ENCODE measurements around the gene KIF17.
A peak's percentile ranks its signal among the peaks of the same experiment; 100 is the strongest.

KIF17 gene

DNA sequence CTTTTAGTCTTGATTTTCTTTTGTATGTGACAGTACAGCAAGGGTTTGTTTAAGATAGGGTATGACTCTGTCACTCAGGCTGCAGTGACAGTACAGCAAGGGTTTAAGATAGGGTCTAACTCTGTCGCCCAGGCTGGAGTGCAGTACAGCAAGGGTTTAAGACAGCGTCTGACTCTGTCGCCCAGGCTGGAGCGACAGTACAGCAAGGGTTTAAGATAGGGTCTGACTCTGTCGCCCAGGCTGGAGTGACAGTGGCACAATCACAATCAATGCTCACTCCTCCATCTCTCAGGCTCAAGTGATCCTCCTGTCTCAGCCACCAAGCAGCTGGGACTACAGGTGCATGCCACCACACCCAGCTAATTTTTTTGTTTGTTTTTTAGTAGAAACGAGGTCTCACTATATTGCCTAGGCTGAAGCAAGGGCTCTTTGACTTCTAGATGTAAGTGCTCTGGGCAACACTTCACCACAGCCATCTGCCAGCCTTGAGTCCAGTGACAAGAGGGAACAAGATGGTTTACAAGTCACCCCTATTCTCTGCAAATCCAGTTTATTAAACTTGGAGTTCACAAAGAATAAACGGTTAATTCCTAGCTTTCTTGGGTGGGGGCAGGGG is 15.7 kb upstream of the KIF17 start:
- peaks cover 14% of the 10 kb centered on the region; the same call in 1 of the 2 replicates for H3K36me3 ChIP-seq (ENCODE audit: insufficient read depth, low read length)
- H3K79me2 ChIP-seq (ENCODE audit: control insufficient read depth, insufficient read depth, low read length, unreplicated experiment): no peaks in the 10 kb centered on the region
- H3K4me1 ChIP-seq (ENCODE audit: control insufficient read depth, insufficient read depth, low read length, unreplicated experiment): peaks cover 13% of the 10 kb centered on the region
- peaks cover 5% of the 10 kb centered on the region; the same call in 1 of the 2 replicates for H3K27me3 ChIP-seq (ENCODE audit: insufficient read depth, low read length)
- no peak overlapping the region for H2AFZ ChIP-seq (ENCODE audit: low read length, unreplicated experiment)
- H3K4me3 ChIP-seq (ENCODE audit: low read depth, low read length): peak overlapping the region; percentile 50
- peak overlapping the region; percentile 82 for H3K27ac ChIP-seq (ENCODE audit: low read depth, low read length)

- peak within 1 kb of the TSS; percentile 2 for H2AFZ ChIP-seq (ENCODE audit: low read length, unreplicated experiment)
- H3K79me2 ChIP-seq (ENCODE audit: control insufficient read depth, insufficient read depth, low read length, unreplicated experiment): no peaks in the 10 kb centered on the region
- peaks cover 13% of the 10 kb centered on the region for H3K4me1 ChIP-seq (ENCODE audit: control insufficient read depth, insufficient read depth, low read length, unreplicated experiment)
- H3K36me3 ChIP-seq (ENCODE audit: insufficient read depth, low read length): peaks cover 8% of the 10 kb centered on the region; the same call in 1 of the 2 replicates
- H3K27me3 ChIP-seq (ENCODE audit: insufficient read depth, low read length): peaks cover 5% of the 10 kb centered on the region; the same call in 1 of the 2 replicates
- H3K27ac ChIP-seq (ENCODE audit: low read depth, low read length): peak within 1 kb of the TSS; percentile 82
- H3K4me3 ChIP-seq (ENCODE audit: low read depth, low read length): peak within 1 kb of the TSS; percentile 74
Observed at GRCh38 chr1:20732588-20733359, 15.0 kb upstream of the KIF17 start, which contains the start of gene SH2D5. SH2D5 (minus strand) TSS chr1:20732703; CDS start chr1:20728044, 4,659 bp downstream.

DNA sequence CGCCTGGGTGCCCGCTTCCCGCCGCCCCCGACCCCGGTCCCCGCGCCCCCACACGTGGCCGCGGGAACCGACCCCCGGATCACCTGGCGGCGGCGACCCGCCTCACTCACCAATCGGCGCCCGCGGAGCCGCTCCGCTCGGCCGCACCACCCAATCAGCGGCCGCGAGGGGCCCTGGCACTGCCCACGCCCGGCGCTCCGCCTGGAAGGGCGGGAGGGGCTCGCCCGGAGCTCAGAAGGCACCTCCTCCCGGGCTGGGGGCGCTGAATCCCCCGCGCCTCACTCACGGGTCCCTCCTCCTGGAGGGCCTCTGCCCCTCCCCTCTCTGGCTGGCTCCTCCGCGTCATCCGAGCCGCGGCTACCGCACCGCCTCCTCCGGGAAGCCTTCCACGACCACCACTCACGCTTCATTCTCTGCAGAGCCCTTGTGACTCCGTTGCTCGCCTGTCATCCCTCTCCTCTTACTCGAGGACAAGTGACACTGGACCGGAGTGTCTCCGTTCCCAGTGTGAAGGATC is 14.3 kb upstream of the KIF17 start:
- Histone ChIP-seq H3K79me2 (ENCODE audit: control insufficient read depth, insufficient read depth, low read length, unreplicated experiment) (no peaks in the 10 kb centered on the region), H3K36me3 (ENCODE audit: insufficient read depth, low read length) (peaks cover 3% of the 10 kb centered on the region; the same call in 1 of the 2 replicates), H3K4me3 (ENCODE audit: low read depth, low read length) (peak overlapping the region; percentile 74), H2AFZ (ENCODE audit: low read length, unreplicated experiment) (peak overlapping the region; percentile 2), H3K4me1 (ENCODE audit: control insufficient read depth, insufficient read depth, low read length, unreplicated experiment) (peaks cover 13% of the 10 kb centered on the region), H3K27me3 (ENCODE audit: insufficient read depth, low read length) (peaks cover 5% of the 10 kb centered on the region; the same call in 1 of the 2 replicates), H3K27ac (ENCODE audit: low read depth, low read length) (peak overlapping the region; percentile 82)

DNA sequence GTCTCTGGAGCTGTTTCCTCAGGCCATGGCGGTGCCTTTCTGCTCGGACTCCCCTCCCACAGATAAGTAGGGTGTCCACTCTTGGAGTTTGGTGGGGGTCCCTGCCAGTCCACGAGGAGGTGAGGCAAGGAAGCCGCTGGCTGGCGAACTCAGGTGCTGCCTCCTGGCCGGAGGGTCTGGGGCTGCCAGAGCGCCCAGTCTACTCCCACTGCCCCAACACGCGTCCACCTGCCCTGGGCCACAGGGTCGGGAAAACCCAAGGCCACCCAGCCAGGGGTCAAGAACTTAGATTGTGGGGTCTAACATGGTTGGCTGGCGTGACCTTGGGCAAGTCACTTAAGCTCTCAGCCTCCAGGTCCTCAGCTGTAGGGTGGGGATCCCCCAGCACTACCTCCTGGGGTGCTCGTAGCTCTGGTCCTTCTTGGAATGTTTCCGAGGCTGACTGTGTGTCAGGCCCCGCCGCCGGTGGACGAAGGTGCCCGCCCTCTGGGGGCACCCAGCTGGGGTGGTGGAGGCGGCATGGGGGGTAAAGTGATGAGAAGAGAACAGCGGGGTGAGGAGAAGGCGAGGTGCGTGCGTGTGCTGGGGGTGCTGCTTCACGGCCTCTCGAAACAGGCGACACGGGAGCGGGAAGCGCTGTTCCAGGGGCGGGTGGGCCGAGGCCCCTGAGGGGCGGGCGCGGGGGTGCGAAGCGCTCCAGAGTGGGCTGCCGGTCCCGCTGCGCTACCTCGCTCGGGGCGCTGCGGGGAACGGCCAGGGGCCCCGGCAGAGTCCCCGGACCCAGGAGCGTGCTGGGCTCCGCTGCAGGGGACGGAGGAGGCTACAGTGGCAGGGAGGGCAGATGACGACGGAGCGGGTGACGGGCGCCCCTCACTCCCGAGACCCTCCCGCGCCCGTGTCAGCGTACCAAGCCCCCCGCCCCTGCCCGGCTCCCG is 13.5 kb upstream of the KIF17 start:
- Histone ChIP-seq H2AFZ (ENCODE audit: low read length, unreplicated experiment) (no peak overlapping the region), H3K4me1 (ENCODE audit: control insufficient read depth, insufficient read depth, low read length, unreplicated experiment) (peaks cover 13% of the 10 kb centered on the region), H3K36me3 (ENCODE audit: insufficient read depth, low read length) (no peaks in the 10 kb centered on the region), H3K27me3 (ENCODE audit: insufficient read depth, low read length) (peaks cover 5% of the 10 kb centered on the region; the same call in 1 of the 2 replicates), H3K27ac (ENCODE audit: low read depth, low read length) (no peak overlapping the region), H3K4me3 (ENCODE audit: low read depth, low read length) (peak overlapping the region; percentile 74), H3K79me2 (ENCODE audit: control insufficient read depth, insufficient read depth, low read length, unreplicated experiment) (no peaks in the 10 kb centered on the region)

DNA sequence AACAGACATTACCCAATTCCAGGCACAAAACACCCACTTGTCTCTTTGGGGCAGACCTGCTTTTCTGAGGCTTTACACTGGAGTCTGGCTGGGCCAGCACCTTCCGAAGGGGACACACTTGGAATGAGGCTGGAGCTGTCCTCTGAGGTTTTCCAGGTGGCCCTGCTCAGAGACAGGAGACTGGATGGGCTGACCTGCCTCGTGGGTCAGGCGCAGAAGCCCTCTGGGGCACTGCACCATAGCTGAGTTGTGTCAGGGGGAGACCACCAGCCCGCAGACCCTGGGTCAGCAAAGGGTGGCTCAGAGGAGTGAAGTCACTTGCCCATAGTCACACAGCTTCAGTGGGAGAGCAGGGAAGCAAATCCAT is 12.9 kb upstream of the KIF17 start:
- Histone ChIP-seq H3K4me1 (ENCODE audit: control insufficient read depth, insufficient read depth, low read length, unreplicated experiment) (peaks cover 14% of the 10 kb centered on the region), H3K36me3 (ENCODE audit: insufficient read depth, low read length) (no peaks in the 10 kb centered on the region), H3K79me2 (ENCODE audit: control insufficient read depth, insufficient read depth, low read length, unreplicated experiment) (no peaks in the 10 kb centered on the region), H2AFZ (ENCODE audit: low read length, unreplicated experiment) (no peak overlapping the region), H3K27ac (ENCODE audit: low read depth, low read length) (no peak overlapping the region), H3K27me3 (ENCODE audit: insufficient read depth, low read length) (peaks cover 5% of the 10 kb centered on the region; the same call in 1 of the 2 replicates), H3K4me3 (ENCODE audit: low read depth, low read length) (no peak overlapping the region)

GRCh38 chr1:20729990-20730689 is 12.3 kb upstream of the KIF17 start:
- no peak overlapping the region for H3K27ac ChIP-seq (ENCODE audit: low read depth, low read length)
- H3K4me3 ChIP-seq (ENCODE audit: low read depth, low read length): no peak overlapping the region
- H3K27me3 ChIP-seq (ENCODE audit: insufficient read depth, low read length): peaks cover 5% of the 10 kb centered on the region; the same call in 1 of the 2 replicates
- H3K79me2 ChIP-seq (ENCODE audit: control insufficient read depth, insufficient read depth, low read length, unreplicated experiment): no peaks in the 10 kb centered on the region
- H2AFZ ChIP-seq (ENCODE audit: low read length, unreplicated experiment): no peak overlapping the region
- H3K36me3 ChIP-seq (ENCODE audit: insufficient read depth, low read length): no peaks in the 10 kb centered on the region
- peaks cover 19% of the 10 kb centered on the region for H3K4me1 ChIP-seq (ENCODE audit: control insufficient read depth, insufficient read depth, low read length, unreplicated experiment)

- peaks cover 5% of the 10 kb centered on the region; the same call in 1 of the 2 replicates for H3K27me3 ChIP-seq (ENCODE audit: insufficient read depth, low read length)
- no peaks in the 10 kb centered on the region for H3K36me3 ChIP-seq (ENCODE audit: insufficient read depth, low read length)
- H2AFZ ChIP-seq (ENCODE audit: low read length, unreplicated experiment): no peak overlapping the region
- H3K4me3 ChIP-seq (ENCODE audit: low read depth, low read length): no peak overlapping the region
- H3K27ac ChIP-seq (ENCODE audit: low read depth, low read length): no peak overlapping the region
- no peaks in the 10 kb centered on the region for H3K79me2 ChIP-seq (ENCODE audit: control insufficient read depth, insufficient read depth, low read length, unreplicated experiment)
- H3K4me1 ChIP-seq (ENCODE audit: control insufficient read depth, insufficient read depth, low read length, unreplicated experiment): peaks cover 24% of the 10 kb centered on the region
Observed at GRCh38 chr1:20729155-20729931, 11.5 kb upstream of the KIF17 start.

DNA sequence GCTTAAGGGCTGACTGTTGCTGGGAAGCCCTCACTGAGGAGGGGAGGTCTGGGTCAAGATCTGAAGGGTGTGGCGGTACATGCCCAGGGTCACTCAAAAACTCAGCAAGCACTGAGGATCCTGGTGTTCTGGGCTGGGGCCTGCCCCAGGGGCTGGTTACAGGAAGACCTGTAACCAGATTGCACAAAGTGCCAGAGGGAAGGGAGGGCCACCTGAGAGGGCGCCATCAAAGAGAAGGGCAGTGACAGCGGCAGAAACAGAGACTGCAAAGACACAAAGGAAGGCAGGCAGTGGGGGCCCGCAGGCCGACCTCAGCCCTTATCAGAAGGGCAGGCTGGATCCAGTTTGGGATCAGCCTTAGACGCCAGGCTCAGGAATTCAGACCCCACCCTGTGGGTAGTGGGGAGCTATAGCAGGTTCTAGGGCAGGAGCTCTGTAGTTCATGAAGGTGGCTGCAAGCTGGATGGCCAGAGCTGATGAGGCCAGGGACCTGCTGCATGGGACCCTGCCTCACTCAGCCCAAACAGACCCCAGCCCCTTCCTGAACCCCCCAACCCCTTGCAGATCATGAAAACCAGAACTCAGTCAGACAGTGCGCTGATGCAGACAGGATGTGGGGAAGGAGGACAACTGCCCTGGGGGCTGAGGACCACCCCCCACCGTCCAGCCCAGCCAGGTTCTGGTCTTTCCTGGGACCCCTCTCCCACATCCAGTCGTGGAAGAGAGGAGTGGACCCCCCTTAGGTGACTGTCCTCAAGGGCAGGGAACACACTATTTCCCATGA is 10.8 kb upstream of the KIF17 start:
- Histone ChIP-seq H2AFZ (ENCODE audit: low read length, unreplicated experiment) (no peak overlapping the region), H3K36me3 (ENCODE audit: insufficient read depth, low read length) (no peaks in the 10 kb centered on the region), H3K4me3 (ENCODE audit: low read depth, low read length) (no peak overlapping the region), H3K27ac (ENCODE audit: low read depth, low read length) (no peak overlapping the region), H3K27me3 (ENCODE audit: insufficient read depth, low read length) (peaks cover 5% of the 10 kb centered on the region; the same call in 1 of the 2 replicates), H3K4me1 (ENCODE audit: control insufficient read depth, insufficient read depth, low read length, unreplicated experiment) (peaks cover 18% of the 10 kb centered on the region), H3K79me2 (ENCODE audit: control insufficient read depth, insufficient read depth, low read length, unreplicated experiment) (no peaks in the 10 kb centered on the region)

All from ACC112 (cell line).